ENCODE results near the gene IKZF3.

GRCh38 chr17:39726617-39727016, 137.5 kb downstream of the IKZF3 start:
- TF ChIP-seq TAF1 (IDR thresholded peaks at IDR 0.05; ENCODE audit: borderline replicate concordance, low read depth, low read length) (no peak), POLR2A (IDR thresholded peaks at IDR 0.05; ENCODE audit: low read depth, low read length) (no peak), POLR2AphosphoS5 (IDR thresholded peaks at IDR 0.05; ENCODE audit: low read depth, low read length) (peak; percentile 58; the same call in 1 of the 2 replicates)
